Measurements from ENCODE around the gene ZNF385D. TPM values are rescaled to one million over a fixed set of nuclear protein-coding genes. Genes with fewer than 3 reads are reported as not detected.

Gene ZNF385D
- total RNA-seq, 1 donor from 2014 or later = 1.2 TPM

- DNase-seq (ENCODE audit: low spot score) = no peak
- Mint-ChIP-seq H3K4me1 (ENCODE audit: low read depth) (peaks cover 5% of the 10 kb centered on the region), H3K9me3 (ENCODE audit: low read depth) (peaks cover 17% of the 10 kb centered on the region), H3K4me3 (ENCODE audit: unreplicated experiment) (no peak overlapping the region), H3K27ac (ENCODE audit: unreplicated experiment) (no peak overlapping the region), H3K36me3 (ENCODE audit: low read depth) (peaks cover 1% of the 10 kb centered on the region), H3K27me3 (ENCODE audit: low read depth) (no peaks in the 10 kb centered on the region)
- TF ChIP-seq CTCF (IDR thresholded peaks at IDR 0.05) = no peak
These were observed 43.3 kb upstream of the ZNF385D start for GRCh38 chr3:21794291-21794690.

GRCh38 chr3:21792176-21792575 lies 41.2 kb upstream of the ZNF385D start:
- no peak for DNase-seq (ENCODE audit: low spot score)
- Mint-ChIP-seq H3K4me1 (ENCODE audit: low read depth) (peaks cover 5% of the 10 kb centered on the region), H3K27me3 (ENCODE audit: low read depth) (no peaks in the 10 kb centered on the region), H3K9me3 (ENCODE audit: low read depth) (peaks cover 6% of the 10 kb centered on the region), H3K36me3 (ENCODE audit: low read depth) (peaks cover 4% of the 10 kb centered on the region), H3K4me3 (ENCODE audit: unreplicated experiment) (no peak overlapping the region), H3K27ac (ENCODE audit: unreplicated experiment) (no peak overlapping the region)
- TF ChIP-seq CTCF (IDR thresholded peaks at IDR 0.05) = no peak

- H3K27ac Mint-ChIP-seq (ENCODE audit: unreplicated experiment) = no peak overlapping the region
- H3K9me3 Mint-ChIP-seq (ENCODE audit: low read depth) = peaks cover 3% of the 10 kb centered on the region
- DNase-seq (ENCODE audit: low spot score) = no peak
- H3K36me3 Mint-ChIP-seq (ENCODE audit: low read depth) = peaks cover 3% of the 10 kb centered on the region
- H3K4me1 Mint-ChIP-seq (ENCODE audit: low read depth) = peaks cover 7% of the 10 kb centered on the region
- TF ChIP-seq CTCF (IDR thresholded peaks at IDR 0.05) = no peak
- H3K4me3 Mint-ChIP-seq (ENCODE audit: unreplicated experiment) = no peak overlapping the region
- H3K27me3 Mint-ChIP-seq (ENCODE audit: low read depth) = no peaks in the 10 kb centered on the region
These were observed 40.3 kb upstream of the ZNF385D start for GRCh38 chr3:21791356-21791755.

GRCh38 chr3:21790466-21790865 lies 39.5 kb upstream of the ZNF385D start:
- TF ChIP-seq CTCF (IDR thresholded peaks at IDR 0.05) = no peak
- peaks cover 3% of the 10 kb centered on the region for H3K9me3 Mint-ChIP-seq (ENCODE audit: low read depth)
- peaks cover 3% of the 10 kb centered on the region for H3K36me3 Mint-ChIP-seq (ENCODE audit: low read depth)
- H3K27ac Mint-ChIP-seq (ENCODE audit: unreplicated experiment) = no peak overlapping the region
- no peak overlapping the region for H3K4me3 Mint-ChIP-seq (ENCODE audit: unreplicated experiment)
- peaks cover 16% of the 10 kb centered on the region for H3K4me1 Mint-ChIP-seq (ENCODE audit: low read depth)
- no peaks in the 10 kb centered on the region for H3K27me3 Mint-ChIP-seq (ENCODE audit: low read depth)
- no peak for DNase-seq (ENCODE audit: low spot score)

- DNase-seq (ENCODE audit: low spot score) = no peak
- no peaks in the 10 kb centered on the region for H3K27me3 Mint-ChIP-seq (ENCODE audit: low read depth)
- no peak overlapping the region for H3K4me3 Mint-ChIP-seq (ENCODE audit: unreplicated experiment)
- peaks cover 3% of the 10 kb centered on the region for H3K9me3 Mint-ChIP-seq (ENCODE audit: low read depth)
- H3K36me3 Mint-ChIP-seq (ENCODE audit: low read depth) = peaks cover 3% of the 10 kb centered on the region
- H3K4me1 Mint-ChIP-seq (ENCODE audit: low read depth) = peaks cover 12% of the 10 kb centered on the region
- H3K27ac Mint-ChIP-seq (ENCODE audit: unreplicated experiment) = no peak overlapping the region
- TF ChIP-seq CTCF (IDR thresholded peaks at IDR 0.05) = no peak
These were observed 38.7 kb upstream of the ZNF385D start for GRCh38 chr3:21789730-21790129.

Measured in chondrocyte (in vitro differentiated cells).